HG02884 (cell line): ENCODE measurements around the gene LRRC8D.

Experiments used
- ATAC-seq: cut with Tn5 transposase; IDR thresholded peaks from one replicate; pipeline ENCODE4 v1.9.1; 2021; ENCODE audit warnings: mild to moderate bottlenecking, moderate library complexity; ENCODE audit not compliant: unreplicated experiment

LRRC8D gene

GRCh38 chr1:89890085-89890752 lies 69.4 kb downstream of the LRRC8D start:
- ATAC-seq, result no peak

GRCh38 chr1:89892816-89893215 lies 72.0 kb downstream of the LRRC8D start:
- no peak for ATAC-seq

- ATAC-seq, result no peak
Observed at GRCh38 chr1:89894210-89895201, 73.7 kb downstream of the LRRC8D start.

DNA sequence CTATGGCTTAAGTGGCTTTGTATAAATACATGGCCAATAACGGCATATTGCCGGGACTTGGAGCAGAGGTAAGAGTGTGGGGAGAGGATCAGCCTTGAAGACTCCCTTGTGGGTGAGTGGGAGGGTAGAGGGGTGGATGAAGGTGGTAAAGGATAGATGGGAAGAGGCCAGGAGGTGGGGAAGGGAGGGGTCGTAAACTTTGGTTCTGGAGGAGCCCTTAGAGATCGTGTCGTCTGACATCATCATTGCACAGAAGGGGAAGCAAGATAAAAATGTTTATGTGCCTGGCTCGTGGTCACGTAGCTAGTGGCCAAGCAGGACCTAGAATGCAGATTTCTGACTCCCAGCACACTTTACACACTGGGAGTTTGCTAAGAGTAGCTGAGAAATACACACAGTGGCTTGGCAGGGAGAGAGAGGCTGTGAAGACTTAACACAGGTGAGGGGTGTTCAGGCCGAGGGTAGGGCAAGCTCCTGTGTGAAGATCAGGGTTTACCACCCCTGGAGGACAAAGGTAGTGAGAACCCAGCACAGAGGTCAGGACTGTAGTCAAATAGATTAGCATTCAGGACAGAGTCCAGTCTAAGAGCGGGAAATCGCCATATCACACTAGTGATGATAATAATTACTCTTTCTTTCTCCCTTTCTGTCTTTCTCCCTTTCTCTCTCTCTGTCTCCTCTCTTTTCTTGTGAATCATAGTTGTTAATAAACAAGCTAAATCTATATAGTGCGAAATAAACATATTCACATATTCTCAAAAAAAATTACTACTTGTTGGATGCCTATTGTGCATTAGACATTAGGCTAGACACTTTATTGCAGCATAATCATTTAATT lies 75.5 kb downstream of the LRRC8D start:
- ATAC-seq, result no peak

DNA sequence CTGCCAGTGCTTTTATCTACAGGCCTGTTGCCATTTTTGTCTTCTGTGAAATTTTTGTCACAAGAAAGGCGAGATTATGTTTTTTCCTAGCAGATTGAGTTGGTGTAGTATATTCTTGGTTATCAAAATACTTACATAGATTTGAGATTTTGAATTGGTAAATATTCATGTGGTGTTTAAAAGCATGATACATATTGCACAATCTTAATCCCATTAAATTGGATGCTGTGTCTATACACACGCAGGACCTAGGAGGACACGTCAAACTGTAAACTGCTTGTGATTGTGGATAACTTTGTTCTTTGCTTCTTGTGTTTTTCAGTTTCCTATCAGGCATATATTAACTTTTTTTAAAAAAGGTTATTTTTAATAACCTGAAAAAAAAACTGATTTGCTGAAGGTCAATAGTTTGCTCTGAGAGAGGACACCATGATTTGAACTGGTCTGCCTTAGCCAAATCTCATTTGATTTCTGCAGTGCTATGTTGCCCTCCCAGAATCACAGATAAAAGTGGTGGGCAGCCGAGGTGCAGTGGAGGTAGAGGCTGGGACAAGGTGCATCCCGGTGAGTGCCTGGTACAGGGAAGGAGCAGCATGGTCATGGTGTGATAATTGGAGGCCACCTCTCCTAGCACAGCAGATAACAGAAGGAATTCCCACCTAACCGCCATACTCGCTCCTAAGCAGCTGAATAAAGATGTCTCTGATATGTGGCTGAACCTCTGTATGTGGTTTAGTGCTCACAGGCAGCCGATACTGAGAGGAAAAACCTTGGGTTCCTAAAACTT lies 76.7 kb downstream of the LRRC8D start:
- no peak for ATAC-seq

- no peak for ATAC-seq
Observed at GRCh38 chr1:89898150-89898549, 77.3 kb downstream of the LRRC8D start.

DNA sequence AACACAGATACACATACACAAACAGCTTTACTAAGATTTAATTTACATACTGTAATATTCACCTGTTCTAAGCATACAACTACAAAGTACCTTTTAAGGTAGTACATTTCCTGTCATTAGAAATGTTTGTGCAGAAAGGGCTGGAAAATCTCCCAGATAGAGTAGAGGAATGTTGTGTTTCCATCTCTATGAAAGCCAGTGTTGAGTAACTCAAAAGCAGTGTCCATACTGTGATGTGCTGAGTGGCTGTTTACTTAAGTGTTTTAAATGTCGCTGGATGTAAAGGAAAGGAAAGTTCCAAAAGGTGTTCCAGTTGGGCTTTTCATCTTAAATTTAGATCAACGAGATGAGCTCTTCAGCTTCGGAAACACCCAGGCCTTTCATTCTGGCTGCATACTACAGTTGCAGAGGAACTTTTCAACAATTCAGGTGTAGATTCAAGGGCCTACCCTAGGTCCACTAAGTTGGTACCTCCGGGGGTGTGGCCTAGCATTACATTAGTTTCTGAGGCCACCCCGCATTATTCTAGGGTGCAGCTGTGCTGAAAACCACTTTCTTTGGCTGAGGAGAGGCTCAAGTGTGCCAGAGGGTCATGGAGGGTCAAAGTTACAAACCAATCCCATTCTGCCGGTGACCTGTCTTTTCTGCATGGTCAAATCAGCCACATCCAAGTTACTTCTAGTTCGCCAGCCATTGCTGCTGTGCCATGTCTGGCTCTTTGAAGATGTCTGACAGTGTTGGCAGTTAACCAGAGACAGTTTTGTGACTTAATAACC lies 78.1 kb downstream of the LRRC8D start:
- no peak for ATAC-seq

DNA sequence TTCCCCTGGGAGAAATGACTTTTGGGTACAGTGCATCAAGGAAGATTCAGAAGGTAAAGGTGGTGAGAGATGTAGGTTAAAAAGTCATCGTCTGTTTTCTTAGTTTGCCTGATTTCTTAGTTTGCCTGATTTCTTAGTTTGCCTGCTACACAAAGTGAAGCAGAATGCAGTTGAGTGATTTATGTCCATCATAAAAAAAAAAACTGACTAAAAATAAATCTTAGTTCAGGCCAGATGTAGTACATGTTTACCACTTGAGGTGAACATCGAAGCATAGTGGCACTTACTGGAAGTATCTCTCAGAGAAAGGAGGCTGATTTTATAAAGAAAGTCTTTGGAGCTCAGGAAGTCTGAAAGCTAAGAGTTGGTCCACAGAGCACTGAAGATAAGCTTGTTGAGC lies 79.5 kb downstream of the LRRC8D start:
- ATAC-seq, result no peak

- no peak for ATAC-seq
Observed at GRCh38 chr1:89900791-89901708, 80.2 kb downstream of the LRRC8D start.

GRCh38 chr1:89901957-89902669 lies 81.3 kb downstream of the LRRC8D start:
- ATAC-seq, result no peak

- no peak for ATAC-seq
Observed at GRCh38 chr1:89903550-89903949, 82.7 kb downstream of the LRRC8D start.

DNA sequence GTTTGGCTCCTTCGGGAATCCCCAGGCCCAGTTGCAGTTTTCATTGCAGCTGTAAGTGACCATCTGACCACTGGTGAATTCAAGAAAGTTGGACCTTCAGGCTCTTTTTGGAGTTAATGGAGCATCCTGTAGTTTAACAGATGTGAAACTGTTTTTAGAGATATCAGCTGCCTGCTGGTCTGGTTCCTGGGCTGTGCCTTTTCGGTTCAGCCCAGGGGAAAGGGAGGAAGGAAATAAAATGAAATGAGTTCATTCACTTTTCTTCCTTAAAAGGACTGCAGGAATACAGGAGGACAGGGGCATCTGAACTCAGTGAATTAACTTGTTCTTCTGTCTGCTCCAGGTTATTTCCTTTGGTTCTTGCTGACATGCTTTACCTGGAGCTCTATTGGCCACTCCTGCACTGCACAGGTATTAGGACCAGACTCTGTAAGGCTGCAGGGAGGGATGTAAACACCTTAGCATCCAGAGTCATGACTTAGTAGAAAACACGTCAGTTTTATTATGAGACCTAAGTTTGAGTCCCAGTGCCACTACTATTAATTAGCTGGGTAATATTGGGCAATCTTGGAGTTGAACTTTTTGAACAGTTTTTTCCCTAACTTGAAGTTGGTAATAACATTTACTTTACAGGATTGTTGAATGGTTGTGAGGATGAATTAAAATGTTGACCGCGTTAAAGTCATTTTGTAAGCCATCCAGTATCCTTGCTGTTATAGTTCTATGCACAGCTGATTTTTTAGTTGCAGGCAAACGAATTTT lies 83.6 kb downstream of the LRRC8D start:
- no peak for ATAC-seq

DNA sequence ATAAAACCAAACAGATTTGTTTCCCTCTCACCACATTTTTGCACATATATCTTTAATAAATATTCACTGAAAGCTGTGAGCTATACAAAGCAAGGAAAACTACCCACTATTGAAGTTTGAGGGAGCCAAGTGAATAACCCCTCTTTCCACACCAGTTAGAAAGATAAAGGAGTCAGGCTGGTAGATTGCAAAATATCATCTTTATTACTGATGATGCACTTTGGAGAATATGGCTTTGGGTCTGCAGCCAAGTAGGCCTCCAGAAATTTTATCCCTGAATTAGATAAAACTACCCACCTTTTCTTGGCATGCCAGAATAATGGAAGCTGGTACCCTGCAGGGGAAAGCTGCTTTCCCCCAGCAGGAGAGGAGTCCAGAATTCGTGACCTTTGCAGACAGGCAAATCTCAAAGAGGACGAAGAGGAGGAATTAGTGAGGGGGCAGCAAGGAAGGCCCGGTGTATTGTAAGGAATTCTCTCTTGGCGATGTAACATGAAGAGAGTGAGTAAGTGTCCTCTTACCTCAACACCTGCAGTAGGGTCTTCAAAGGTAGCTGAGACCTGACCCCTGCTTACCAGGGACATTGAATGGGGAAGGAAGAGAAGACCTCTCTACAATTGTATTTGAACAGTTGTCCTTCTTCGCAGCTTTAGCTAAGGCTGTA lies 84.7 kb downstream of the LRRC8D start:
- no peak for ATAC-seq

DNA sequence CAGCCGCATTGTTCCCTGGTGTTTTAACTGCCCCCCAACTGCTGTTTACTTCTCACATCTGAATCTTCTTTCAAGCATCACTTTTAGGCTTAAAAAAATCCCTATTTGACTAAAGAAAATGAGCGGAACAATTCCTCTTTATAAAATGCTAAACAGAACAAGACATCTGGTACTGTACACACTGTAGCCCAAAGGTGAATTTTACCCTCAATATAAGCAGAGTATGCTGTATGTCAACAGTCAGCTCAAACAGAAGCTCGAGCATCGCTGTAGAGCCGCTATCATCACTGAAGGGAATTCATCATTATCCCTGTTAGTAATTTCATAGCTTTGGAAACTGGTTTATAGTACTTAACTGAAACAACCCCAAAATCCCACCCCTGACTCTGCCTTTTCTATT lies 85.3 kb downstream of the LRRC8D start:
- ATAC-seq, result no peak

DNA sequence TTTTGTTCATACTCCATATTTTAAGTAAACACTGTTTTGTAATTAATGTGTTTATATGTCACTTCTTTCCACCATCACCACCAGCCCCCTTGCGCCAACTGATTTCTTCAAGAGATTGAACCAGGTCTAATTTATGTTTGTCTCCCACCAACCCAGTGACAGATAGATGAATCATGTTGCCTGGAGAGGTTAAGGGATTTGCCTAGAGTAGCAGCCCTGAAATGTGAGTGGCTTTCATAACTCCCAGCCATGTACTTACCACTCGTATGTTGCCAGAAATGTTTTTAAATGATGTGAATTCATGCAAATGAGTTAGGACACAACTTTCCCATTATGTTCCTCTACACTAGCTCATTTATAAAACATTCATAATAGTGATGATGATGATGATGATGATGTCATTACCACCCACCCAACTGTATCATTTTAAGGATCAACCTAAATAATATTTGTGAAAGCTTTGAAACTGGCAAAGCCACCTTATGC lies 86.9 kb downstream of the LRRC8D start:
- ATAC-seq, result no peak

DNA sequence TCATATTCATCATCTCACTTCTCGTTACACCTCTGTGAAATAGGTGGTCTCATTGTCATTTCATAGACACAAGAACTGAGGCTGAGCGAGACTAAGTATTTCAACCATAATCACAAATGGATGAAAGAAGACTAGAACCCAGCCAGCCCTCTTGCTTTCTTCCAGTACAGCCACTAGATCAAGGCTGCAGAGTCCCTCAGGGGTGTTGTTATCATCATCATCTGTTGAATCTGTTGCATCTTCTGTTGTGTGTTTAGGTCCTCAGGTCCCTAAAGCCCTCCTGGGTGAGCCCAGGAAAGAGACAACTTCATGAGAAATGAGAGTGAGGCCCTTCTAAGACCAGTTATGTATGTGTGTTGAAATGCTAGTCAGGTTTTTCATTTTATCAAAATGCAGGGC lies 87.4 kb downstream of the LRRC8D start:
- no peak for ATAC-seq
